PFSK-1 (cell line): ENCODE measurements around the gene ZBTB12.

Source experiments
- FOXP2 ChIP-seq: optimal IDR thresholded peaks from 2 replicates; pipeline ENCODE3; 2011; ENCODE audit warnings: borderline replicate concordance, control low read depth, inconsistent platforms; ENCODE audit not compliant: insufficient read depth; ENCODE audit errors: extremely low read length, extremely low read depth
- POLR2AphosphoS5 ChIP-seq: IDR thresholded peaks from 2 replicates; pipeline ENCODE4 v1.6.1; 2012; ENCODE audit warnings: low read depth, mild to moderate bottlenecking, control low read depth, low read length, moderate library complexity
- REST ChIP-seq, 2 experiments: IDR thresholded peaks; 2 replicates each; pipeline versions ENCODE4 v1.6.1 to v1.8.0; 2011 to 2012; ENCODE audit warnings: low read depth in 2 of 2, low read length in 2 of 2, control low read depth in 1 of 2, inconsistent platforms in 1 of 2, mild to moderate bottlenecking in 1 of 2, moderate library complexity in 1 of 2; ENCODE audit not compliant: insufficient read depth in 1 of 2
- SIN3A ChIP-seq: IDR thresholded peaks from 2 replicates; pipeline ENCODE4 v1.6.1; 2012; ENCODE audit warnings: mild to moderate bottlenecking, low read length, moderate library complexity, borderline replicate concordance; ENCODE audit not compliant: insufficient read depth
- TAF1 ChIP-seq: IDR thresholded peaks from 2 replicates; pipeline ENCODE4 v1.6.1; 2012; ENCODE audit warnings: low read length, control low read depth, borderline replicate concordance; ENCODE audit not compliant: insufficient read depth

ZBTB12 gene

GRCh38 chr6:31860349-31860748 is 41.5 kb downstream of the ZBTB12 start:
- TF ChIP-seq TAF1 (no peak), REST (IDR thresholded peaks at IDR 0.05; ENCODE audit: insufficient read depth in 1 of 2, low read depth in 2 of 2, low read length in 2 of 2) (no peak), FOXP2 (no peak), POLR2AphosphoS5 (no peak), SIN3A (no peak)

GRCh38 chr6:31859923-31860322 is 42.0 kb downstream of the ZBTB12 start:
- no peak for TF ChIP-seq REST (IDR thresholded peaks at IDR 0.05; ENCODE audit: insufficient read depth in 1 of 2, low read depth in 2 of 2, low read length in 2 of 2)
- no peak for TF ChIP-seq FOXP2
- no peak for TF ChIP-seq POLR2AphosphoS5
- no peak for TF ChIP-seq SIN3A
- TF ChIP-seq TAF1: no peak

- no peak for TF ChIP-seq FOXP2
- TF ChIP-seq REST (IDR thresholded peaks at IDR 0.05; ENCODE audit: insufficient read depth in 1 of 2, low read depth in 2 of 2, low read length in 2 of 2): no peak
- no peak for TF ChIP-seq SIN3A
- no peak for TF ChIP-seq POLR2AphosphoS5
- no peak for TF ChIP-seq TAF1
Observed at GRCh38 chr6:31858707-31859106, 43.2 kb downstream of the ZBTB12 start.

- TF ChIP-seq SIN3A (no peak), TAF1 (no peak), POLR2AphosphoS5 (no peak), REST (IDR thresholded peaks at IDR 0.05; ENCODE audit: insufficient read depth in 1 of 2, low read depth in 2 of 2, low read length in 2 of 2) (no peak), FOXP2 (no peak)
Observed at GRCh38 chr6:31851485-31851832, 50.4 kb downstream of the ZBTB12 start.

GRCh38 chr6:31850765-31851484 is 51.0 kb downstream of the ZBTB12 start:
- TF ChIP-seq SIN3A: no peak
- TF ChIP-seq FOXP2: no peak
- TF ChIP-seq TAF1: no peak
- TF ChIP-seq POLR2AphosphoS5: no peak
- no peak for TF ChIP-seq REST (IDR thresholded peaks at IDR 0.05; ENCODE audit: insufficient read depth in 1 of 2, low read depth in 2 of 2, low read length in 2 of 2)
